ENCODE data around the gene HAT1.

DNA sequence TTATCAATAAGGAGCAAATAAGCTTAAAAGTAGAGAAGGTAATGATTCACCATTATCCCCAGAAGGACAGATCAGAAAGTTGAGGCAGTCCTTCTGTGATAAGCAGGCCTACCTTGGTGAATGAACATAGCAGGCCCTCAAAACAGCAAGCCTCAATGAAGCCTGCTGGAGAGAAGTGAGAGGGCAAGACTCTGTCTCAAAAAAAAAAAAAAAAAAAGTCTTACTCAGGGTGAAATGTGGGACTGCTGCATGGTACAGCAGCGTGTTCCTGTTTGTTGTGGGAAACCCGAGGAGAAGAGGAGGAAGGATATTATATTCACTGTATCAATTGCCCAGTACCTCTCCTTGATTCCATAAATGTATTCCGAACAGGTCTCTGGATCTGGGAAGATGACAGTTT lies 8.7 kb upstream of the HAT1 start:
- TF ChIP-seq, protein P1, sequence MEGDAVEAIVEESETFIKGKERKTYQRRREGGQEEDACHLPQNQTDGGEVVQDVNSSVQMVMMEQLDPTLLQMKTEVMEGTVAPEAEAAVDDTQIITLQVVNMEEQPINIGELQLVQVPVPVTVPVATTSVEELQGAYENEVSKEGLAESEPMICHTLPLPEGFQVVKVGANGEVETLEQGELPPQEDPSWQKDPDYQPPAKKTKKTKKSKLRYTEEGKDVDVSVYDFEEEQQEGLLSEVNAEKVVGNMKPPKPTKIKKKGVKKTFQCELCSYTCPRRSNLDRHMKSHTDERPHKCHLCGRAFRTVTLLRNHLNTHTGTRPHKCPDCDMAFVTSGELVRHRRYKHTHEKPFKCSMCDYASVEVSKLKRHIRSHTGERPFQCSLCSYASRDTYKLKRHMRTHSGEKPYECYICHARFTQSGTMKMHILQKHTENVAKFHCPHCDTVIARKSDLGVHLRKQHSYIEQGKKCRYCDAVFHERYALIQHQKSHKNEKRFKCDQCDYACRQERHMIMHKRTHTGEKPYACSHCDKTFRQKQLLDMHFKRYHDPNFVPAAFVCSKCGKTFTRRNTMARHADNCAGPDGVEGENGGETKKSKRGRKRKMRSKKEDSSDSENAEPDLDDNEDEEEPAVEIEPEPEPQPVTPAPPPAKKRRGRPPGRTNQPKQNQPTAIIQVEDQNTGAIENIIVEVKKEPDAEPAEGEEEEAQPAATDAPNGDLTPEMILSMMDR (IDR thresholded peaks at IDR 0.05) = no peak
- no peak for TF ChIP-seq POLR2A (IDR thresholded peaks at IDR 0.05)
